Psoas muscle (tissue), 8 donors: ENCODE measurements around the gene BANF1. TPM values are rescaled to one million over a fixed set of nuclear protein-coding genes. Genes with fewer than 3 reads are reported as not detected.
A peak's percentile ranks its signal among the peaks of the same experiment; 100 is the strongest.

ENCODE experiments used
- ATAC-seq, 4 donors: fragments of 200-7000 bp; cut with Tn5 transposase; one replicate each; pipeline ENCODE4 v1.9.1; 2020; ENCODE audit warnings: moderate library complexity in 3 of 4, mild to moderate bottlenecking in 2 of 4
- DNase-seq, 2 donors: peaks; one replicate each; pipeline ENCODE4 v3.0.0-alpha.2; 2020
- H3K27ac ChIP-seq: fragments of 200-600 bp; one replicate; pipeline ENCODE4 v1.8.0; 2022
- H3K27me3 ChIP-seq, 3 donors: fragments of 200-600 bp in 1 of 3; one replicate each; pipeline versions ENCODE4 v1.6.1 to v1.8.0; 2013 to 2022; ENCODE audit warnings: low read length in 2 of 3, mild to moderate bottlenecking in 2 of 3, moderate library complexity in 1 of 3; ENCODE audit not compliant: insufficient read depth in 3 of 3
- H3K36me3 ChIP-seq, 2 donors: fragments of 200-600 bp in 1 of 2; one replicate each; pipeline versions ENCODE4 v1.6.1 to v1.8.0; 2013 to 2022; ENCODE audit warnings: low read depth in 1 of 2, mild to moderate bottlenecking in 1 of 2, moderate library complexity in 1 of 2; ENCODE audit not compliant: insufficient read depth in 1 of 2
- H3K4me1 ChIP-seq: fragments of 200-600 bp; one replicate; pipeline ENCODE4 v1.8.0; 2022
- H3K4me3 ChIP-seq: fragments of 200-600 bp; one replicate; pipeline ENCODE4 v1.8.0; 2022; ENCODE audit warnings: mild to moderate bottlenecking
- H3K9me3 ChIP-seq: fragments of 200-600 bp; one replicate; pipeline ENCODE4 v1.8.0; 2022
- WGBS, 3 donors: extraction: QIAGEN DNeasy Blood & Tissue Kit; methylation state at CpG; one replicate each; pipeline versions ENCODE4 v1.1.6 to v1.1.7; 2013; 5-methylcytosine and 5-hydroxymethylcytosine counted together
- intact Hi-C, 2 donors: fragments of 100-400 bp; cut with DNase I; formaldehyde crosslinking; loops; one replicate each; pipeline versions ENCODE4 v1.11.0 to v1.14.2; 2022
- polyA plus RNA-seq, 3 donors: library from polyadenylated mRNA; stranded (reverse); fragments of 200-250 nt; gene quantifications; one replicate each; pipeline ENCODE4 v1.2.3, GENCODE V29; 2013
- total RNA-seq, 4 donors: library from RNA; stranded (reverse); fragmentation: NEBNext Ultra II Directional in 2 of 4; extraction: Animal tissue kit (Norgen Biotek cat#: 25700) in 2 of 4; gene quantifications; one replicate each; pipeline versions ENCODE4 v1.2.1 to v1.2.4, GENCODE V29; 2021 to 2023
- TF ChIP-seq, protein P1 (sequence below): fragments of 200-600 bp; IDR thresholded peaks from one replicate; pipeline ENCODE4 v1.8.0; 2022; ENCODE audit warnings: antibody characterized with exemption
- donor health status: healthy with polysubstance abuse.
- donor health status: DM: no; HTN: no; CAD: no; lungs with moderate emphysema.
- donor health status: Bipolar disorder and iron deficiency.
- donor health status: healthy.
- donor health status: DM: yes; HTN: yes; CAD: no.
- donor health status: DM: no; HTN: no; CAD: no.
- donor health status: DM: no; HTN: no; CAD: no.
- donor health status: DM: yes; HTN: yes; CAD: no.

The BANF1 gene
- total and polyA plus RNA-seq, 7 donors, result 251 to 384 (median 329) TPM

DNA sequence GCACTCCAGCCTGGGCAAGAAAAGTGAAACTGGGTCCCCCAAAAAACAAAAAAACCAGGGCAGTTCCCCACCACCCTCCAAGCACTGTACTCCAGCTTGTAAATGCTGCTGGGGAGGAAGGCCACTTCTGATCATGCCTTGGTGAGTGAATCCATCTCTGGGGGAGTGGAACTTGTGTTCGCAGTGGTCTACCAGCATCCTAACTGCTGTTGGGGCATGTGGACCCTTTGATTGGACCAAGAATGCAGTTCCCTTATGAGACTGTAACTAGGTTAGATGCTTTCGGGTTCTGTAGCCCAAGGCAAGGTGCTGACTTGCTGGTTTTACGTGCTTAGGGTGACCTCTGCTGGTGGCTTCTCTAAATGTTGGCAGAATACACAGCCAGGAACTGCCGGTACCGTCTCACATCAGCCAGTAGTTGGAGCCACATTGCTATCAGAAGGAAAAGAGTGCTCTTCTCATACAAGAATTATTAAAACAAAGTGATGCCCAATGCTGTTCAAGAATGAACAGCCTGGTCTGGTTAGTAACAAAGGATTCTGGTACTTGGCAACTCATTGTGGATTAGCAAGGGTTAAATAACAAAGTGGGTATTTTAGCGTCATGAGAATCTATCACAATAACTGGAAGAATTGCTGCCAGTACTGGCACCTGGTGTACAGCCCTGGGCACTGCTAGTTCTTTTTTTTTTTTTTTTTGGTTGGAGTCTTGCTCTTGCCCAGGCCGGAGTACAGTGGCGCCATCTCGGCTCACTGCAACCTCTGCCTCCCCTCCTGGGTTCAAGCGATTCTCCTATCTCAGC is 13.3 kb upstream of the BANF1 start:
- Histone ChIP-seq H3K4me3 (no peak overlapping the region), H3K36me3 (no peaks in the 10 kb centered on the region), H3K9me3 (no peaks in the 10 kb centered on the region), H3K27me3 (no peaks in the 10 kb centered on the region), H3K4me1 (peaks cover 3% of the 10 kb centered on the region), H3K27ac (no peak overlapping the region)
- DNase-seq, result peak; percentile 83 to 85
- intact Hi-C loops, result loop anchor here (1.0 to 5.0 kb wide), 4 partner anchors 102 to 277 kb away; partner anchors contain the start of gene KAT5 (in 1 of the 2)
- TF ChIP-seq, protein P1, sequence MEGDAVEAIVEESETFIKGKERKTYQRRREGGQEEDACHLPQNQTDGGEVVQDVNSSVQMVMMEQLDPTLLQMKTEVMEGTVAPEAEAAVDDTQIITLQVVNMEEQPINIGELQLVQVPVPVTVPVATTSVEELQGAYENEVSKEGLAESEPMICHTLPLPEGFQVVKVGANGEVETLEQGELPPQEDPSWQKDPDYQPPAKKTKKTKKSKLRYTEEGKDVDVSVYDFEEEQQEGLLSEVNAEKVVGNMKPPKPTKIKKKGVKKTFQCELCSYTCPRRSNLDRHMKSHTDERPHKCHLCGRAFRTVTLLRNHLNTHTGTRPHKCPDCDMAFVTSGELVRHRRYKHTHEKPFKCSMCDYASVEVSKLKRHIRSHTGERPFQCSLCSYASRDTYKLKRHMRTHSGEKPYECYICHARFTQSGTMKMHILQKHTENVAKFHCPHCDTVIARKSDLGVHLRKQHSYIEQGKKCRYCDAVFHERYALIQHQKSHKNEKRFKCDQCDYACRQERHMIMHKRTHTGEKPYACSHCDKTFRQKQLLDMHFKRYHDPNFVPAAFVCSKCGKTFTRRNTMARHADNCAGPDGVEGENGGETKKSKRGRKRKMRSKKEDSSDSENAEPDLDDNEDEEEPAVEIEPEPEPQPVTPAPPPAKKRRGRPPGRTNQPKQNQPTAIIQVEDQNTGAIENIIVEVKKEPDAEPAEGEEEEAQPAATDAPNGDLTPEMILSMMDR, result peak; percentile 95
- WGBS, 3 donors, result 18 to 25% (median 22%) methylated on average over 10 of the region's 10 CpGs
- peak; percentile 95 to 99 (median 98) for ATAC-seq

DNA sequence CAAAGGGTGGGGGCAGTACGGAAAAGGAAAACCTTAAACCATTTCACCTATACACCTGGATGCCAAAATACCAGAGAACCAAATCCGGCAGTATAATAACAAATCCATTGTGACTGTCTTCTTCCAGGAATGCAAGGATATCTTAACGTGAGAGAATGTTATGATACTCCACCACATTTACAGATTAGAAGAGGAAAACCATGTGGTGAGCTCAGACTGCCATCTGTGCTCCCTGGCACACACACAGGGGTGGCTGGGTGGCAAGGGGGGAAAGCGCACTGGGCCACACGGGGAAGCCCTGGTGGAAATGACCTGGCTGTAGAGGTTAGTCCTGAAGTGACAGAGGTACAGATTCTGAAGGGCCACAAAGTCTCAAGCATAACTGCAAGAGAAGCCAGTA is 10.2 kb upstream of the BANF1 start:
- intact Hi-C loops, result no loop called here
- no peaks in the 10 kb centered on the region for H3K27me3 ChIP-seq
- WGBS, 3 donors, result 72 to 78% (median 75%) methylated on average over 5 of the region's 5 CpGs
- H3K27ac ChIP-seq, result no peak overlapping the region
- peaks cover 0 to 9% of the 10 kb centered on the region in 2 donors for H3K36me3 ChIP-seq
- no peak for ATAC-seq
- H3K4me1 ChIP-seq, result peaks cover 3% of the 10 kb centered on the region
- H3K4me3 ChIP-seq, result no peak overlapping the region
- DNase-seq, result no peak
- TF ChIP-seq, protein P1, result no peak
- H3K9me3 ChIP-seq, result no peaks in the 10 kb centered on the region

DNA sequence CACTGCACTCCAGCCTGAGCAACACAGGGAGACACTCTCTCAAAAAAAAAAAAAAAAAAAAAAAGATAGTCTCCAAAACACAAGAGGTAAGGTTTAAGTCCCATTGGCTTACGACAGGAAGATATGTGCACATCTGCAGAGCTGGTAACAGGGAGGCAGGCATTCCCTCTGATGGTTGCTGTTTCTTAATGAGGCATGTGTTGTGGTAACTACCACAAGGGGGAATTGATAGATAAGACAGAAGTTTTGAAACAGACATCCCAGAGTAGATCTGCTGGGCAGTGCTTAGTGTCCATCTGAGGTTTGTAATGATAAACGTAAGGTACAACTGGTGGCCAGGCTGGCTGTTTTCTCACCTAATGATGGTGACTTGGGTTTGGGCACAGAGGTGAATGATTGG is 5.0 kb upstream of the BANF1 start:
- Histone ChIP-seq H3K27ac (no peak overlapping the region), H3K4me1 (peaks cover 13% of the 10 kb centered on the region), H3K4me3 (no peak overlapping the region), H3K9me3 (no peaks in the 10 kb centered on the region), H3K36me3 (peaks cover 0 to 44% of the 10 kb centered on the region in 2 donors), H3K27me3 (no peaks in the 10 kb centered on the region)
- TF ChIP-seq, protein P1, result no peak
- no peak for ATAC-seq
- 63 to 90% (median 75%) methylated on average over 2 of the region's 2 CpGs for WGBS, 3 donors
- intact Hi-C loops, result no loop called here
- no peak for DNase-seq

DNA sequence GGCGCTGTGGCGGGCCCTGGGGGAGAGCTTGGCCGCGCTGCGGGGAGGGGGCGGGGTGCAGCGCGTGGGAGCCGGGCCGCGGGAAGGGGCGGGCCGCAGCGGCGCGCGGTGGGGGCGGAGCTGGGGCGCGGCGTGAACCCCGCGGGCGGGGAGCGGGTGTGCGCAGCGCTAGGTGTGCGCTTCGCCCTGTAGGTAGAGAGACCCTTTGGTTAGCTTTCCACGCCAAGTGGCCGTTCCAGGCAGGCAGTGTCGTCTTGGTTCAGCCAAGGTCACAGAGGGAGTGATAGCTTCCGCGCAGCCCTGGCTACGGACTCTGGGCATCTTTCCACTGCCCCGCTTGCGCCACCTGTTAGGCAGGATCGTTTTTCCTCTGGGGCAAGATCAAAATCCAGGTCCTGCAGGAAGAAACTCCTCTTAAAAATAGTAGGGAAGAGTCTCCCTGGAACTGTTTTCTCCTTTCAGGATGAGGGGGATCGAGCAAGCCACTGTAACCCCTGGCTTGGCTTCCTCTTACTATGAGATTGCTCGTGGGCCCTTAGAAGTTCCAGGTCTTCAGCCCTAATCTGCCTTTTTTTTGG is 434 bp downstream of the BANF1 start:
- DNase-seq, result peak; percentile 82 to 91
- intact Hi-C loops, result loop anchor here (1.0 to 5.0 kb wide), 2 partner anchors 40 to 41 kb away; partner anchors contain the start of gene SART1 (in 2 of the 2)
- Histone ChIP-seq H3K27me3 (no peaks in the 10 kb centered on the region), H3K9me3 (no peaks in the 10 kb centered on the region), H3K36me3 (peaks cover 0 to 59% of the 10 kb centered on the region in 2 donors), H3K4me3 (peak overlapping the region; percentile 74), H3K27ac (peak overlapping the region; percentile 96), H3K4me1 (peaks cover 34% of the 10 kb centered on the region)
- WGBS, 3 donors, result 0% methylated on average over 21 to 40 of the region's 40 CpGs
- TF ChIP-seq, protein P1, result no peak
- peak; percentile 72 to 80 (median 78) for ATAC-seq
